NCI-H2196 (cell line): ENCODE results near the gene EXOC6.

ENCODE experiments used
- DNase-seq: peaks from one replicate; lab custom pipeline; 2025; ENCODE audit not compliant: unreplicated experiment; lab: John Stamatoyannopoulos, UW

The EXOC6 gene

DNA sequence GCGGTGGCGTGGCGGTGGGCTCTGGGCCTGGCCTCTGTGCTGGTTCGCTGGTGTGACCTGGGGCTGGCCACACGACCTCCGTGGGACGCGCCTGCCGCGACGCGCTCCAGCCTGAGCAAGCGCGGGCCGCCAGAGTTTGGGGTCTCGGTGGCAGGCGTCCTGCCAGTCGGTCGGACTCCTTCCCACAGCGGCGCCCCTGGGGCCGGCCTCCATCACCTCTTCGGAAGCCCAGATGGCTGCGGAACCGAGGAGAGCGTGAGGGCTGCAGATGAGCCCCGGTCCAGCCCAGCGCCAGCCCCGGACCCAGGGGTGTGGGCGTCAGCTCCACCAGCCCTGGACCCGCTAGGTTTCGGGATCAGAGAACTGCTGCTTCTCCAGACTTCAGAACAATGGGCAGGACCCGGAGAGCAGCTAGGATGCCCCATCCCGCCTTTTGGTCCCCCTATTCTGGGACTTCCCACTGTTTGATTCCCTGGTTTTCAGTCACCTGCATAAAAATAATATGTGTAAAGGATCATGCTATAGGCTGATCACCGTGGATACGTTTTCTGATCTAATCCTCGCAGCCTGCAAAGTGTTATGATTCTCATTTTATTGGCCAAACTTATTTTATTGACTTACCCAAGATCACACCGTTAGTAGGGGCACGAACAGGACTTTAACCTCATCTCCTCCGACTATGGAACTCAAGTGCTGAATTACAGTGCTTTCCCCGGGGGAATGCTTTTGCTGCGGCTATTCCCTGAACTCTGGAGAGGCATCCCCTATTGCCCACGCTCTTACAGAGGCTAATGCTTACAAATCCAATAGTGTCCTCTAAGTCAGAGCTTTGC is 215.0 kb downstream of the EXOC6 start:
- no peak for DNase-seq

DNA sequence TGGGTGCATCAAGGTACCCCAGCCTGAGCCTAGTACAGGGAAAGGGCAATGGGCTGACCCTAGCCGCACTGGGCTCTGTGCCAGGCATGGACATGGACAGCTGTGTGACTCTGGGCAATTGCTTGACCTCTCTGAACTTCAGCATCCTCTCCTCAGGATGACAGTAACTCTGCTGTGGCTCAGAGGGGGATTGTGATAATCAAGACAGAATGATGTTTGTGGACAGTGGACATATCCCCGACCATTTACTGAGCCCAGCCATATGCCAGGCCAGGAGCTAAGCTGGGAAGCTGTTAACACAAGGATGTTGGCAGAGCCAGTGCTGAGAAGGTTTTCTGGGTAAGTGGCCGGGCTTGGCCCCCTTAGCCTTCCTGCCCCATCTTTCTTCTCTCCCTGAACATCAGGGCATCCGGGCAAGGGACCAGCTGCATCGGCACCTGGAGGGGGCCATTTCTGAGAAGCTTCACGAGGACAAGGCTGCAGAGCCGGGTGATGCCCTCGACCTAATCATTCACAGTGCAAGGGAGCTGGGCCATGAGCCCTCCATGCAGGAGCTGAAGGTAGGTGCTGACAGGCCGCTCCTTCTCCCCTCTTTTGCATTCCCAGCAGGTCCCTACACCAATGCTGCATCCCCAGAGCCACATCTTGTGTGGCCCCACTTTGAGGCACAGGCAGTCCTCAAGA is 215.8 kb downstream of the EXOC6 start:
- DNase-seq: no peak

DNA sequence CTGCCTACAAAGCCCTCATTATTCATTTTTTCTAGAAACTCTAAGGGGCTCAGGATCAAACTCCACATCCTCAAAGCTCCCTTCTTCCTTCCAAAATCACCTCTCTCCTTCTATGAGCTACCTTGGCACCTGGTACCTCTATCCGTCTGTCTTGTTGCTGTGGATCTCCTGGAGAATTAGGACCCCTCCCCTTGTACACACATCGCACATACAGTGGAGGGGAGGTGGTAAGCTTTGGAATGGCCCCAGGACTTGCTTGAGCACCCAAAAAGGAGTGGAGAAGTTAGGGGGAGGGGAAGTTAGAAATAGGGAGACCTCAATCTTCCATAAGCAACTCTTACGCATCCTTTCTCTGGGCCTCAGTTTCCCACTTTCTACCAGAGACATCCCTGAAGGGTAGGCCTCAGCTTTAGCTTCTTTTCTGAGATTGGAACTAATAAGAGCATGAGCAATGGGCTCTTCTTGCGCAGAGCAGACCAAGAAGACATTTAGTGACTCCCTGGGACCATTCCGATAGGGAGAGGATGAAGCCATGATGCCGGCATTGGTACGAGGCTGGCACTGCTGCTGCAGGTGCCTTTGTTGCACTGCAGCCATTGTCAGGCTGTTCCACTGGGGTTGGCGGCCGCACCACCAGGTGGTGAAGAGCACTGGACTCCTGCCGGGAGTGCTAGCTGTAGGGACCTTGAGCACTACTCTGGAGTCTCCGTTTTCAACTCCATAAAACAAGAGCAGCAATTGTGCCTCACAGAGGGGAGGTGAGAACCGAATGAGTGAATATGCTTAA is 216.7 kb downstream of the EXOC6 start:
- DNase-seq: no peak

DNA sequence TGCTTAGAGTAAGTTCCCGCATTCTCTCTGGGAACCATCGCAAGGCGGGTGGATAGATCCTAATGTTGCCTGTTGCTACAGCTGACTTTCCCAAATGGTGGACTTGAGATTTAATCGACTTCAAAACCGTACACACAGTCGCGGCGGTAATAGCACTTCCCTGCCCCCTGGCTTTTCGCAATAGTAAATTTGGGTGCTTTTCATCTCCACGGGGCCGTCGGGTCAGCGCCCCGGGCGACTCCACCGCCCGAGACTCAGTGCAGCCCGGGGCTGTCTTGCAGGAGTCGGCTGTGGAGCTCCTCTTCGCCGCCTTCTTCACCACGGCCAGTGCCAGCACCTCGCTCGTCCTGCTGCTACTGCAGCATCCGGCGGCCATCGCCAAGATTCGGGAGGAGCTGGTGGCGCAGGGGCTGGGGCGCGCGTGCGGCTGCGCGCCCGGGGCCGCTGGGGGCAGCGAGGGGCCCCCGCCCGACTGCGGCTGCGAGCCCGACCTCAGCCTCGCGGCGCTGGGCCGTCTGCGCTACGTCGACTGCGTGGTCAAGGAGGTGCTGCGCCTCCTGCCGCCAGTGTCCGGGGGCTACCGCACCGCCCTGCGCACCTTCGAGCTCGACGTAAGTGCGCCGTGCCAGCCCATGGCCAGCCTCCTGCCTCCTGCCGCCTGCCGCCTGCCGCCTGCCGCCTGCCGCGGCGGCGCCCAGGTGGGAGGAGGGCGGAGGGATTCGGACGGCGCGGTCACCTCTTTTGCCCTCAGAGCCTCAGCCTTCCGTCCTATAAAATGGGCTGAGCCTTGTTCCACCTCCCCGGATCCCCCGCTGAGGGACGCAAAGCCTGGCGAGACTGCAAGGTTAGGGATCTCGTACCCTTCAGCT is 217.6 kb downstream of the EXOC6 start:
- DNase-seq: no peak

DNA sequence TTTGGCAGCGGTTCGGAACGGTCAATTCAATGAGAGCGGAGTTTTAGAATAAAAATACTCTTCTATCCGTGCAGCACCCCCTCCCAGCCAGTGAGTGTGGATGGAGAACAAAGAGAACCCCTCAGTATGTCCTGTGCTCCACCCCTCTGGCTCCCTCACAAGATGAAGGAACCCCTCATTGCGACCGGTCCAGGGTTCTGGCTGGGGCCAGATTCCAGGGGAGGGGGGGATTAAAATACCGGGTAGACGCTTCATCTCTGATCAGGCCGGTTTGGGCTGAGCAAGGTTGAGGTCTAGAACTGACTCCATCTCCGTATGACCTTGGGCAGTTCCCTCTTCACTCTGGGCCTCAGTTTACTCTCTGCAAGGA is 218.2 kb downstream of the EXOC6 start:
- DNase-seq: no peak

DNA sequence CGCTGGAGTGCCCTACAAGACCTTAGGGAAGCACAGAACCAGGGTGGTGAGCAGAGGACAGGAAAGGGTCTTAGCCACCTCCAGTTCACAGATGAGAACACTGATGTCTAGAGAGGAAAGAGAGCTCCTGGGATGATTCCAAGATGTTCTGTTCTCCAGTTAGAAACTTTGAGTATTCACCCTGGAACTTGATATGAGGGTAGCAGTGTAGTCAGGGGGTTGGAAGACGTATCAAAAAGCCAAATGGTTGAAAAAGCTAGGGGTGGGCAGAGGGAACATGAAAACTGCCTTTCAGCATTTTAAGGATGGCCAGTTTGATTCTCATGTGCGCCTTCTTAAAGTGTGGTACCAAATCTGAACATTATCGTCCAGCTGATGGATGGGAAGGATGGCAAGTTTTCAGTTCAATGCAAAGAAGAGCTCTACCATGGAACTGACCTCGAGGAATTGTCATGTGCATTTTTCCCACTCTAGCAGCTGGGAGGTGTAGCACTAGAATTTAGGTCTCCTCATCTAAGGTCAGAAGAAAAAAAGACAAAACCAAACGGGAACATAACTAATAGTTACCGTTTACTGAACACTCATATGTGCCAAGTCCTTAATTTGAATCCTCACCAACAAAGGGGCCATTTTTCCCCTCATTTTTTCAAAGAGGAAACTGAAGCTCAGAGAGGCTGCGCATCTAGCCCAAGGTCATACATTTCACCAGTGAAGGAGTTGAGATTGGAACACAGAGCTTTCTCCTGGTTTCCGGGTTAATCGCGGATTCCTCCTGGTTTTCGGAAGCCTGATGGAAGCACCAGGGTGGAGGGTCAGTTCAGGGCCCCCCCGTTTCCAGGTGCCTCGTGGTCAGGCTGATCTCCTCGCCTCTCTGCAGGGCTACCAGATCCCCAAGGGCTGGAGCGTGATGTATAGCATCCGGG is 219.4 kb downstream of the EXOC6 start:
- DNase-seq: no peak

DNA sequence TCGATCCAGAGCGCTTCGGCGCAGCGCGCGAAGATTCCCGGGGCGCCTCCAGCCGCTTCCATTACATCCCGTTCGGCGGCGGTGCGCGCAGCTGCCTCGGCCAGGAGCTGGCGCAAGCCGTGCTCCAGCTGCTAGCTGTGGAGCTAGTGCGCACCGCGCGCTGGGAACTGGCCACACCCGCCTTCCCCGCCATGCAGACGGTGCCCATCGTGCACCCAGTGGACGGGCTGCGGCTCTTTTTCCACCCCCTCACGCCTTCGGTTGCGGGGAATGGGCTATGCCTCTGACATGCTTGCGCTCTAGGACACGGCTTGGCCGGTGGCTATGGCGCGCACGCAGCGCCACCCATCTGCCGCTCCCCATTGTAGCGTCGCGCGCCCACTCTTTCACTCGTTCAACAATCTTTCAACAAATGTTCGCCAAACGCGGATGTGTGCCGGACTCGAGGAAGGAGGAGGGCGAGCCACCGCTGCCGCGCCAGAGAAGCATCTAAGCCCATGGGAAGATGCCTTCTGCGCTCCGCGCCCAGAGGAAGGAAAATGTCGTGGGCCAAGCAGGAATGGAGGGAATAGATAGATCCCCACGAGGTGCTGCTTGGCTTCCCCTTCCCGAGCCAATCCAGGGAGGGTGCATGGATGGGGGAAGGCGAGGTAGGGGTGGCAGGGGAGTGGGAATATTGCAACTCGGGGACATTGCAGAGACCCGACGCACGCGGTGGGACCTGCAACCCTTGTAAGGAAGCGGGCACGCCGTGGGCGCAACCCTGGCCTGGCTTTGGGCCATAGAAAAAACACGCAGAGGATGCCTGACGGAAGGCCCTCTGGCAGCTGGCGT is 220.3 kb downstream of the EXOC6 start:
- peak; percentile 15 for DNase-seq

DNA sequence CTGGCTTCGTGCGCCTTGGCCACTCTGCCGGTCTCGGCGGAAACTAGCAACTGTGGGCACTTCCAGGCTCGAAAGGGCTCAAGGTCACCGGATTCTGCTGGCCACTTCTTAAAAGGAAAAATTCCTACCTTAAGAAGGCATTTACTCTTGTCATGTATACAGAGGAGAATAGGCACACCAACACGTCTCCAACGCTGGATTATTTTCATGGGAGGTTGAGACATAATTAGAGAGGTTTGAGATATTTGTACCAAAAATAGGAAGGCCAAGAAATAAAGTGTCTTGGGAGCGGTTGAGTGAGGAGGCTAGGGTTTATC is 220.9 kb downstream of the EXOC6 start:
- no peak for DNase-seq

DNA sequence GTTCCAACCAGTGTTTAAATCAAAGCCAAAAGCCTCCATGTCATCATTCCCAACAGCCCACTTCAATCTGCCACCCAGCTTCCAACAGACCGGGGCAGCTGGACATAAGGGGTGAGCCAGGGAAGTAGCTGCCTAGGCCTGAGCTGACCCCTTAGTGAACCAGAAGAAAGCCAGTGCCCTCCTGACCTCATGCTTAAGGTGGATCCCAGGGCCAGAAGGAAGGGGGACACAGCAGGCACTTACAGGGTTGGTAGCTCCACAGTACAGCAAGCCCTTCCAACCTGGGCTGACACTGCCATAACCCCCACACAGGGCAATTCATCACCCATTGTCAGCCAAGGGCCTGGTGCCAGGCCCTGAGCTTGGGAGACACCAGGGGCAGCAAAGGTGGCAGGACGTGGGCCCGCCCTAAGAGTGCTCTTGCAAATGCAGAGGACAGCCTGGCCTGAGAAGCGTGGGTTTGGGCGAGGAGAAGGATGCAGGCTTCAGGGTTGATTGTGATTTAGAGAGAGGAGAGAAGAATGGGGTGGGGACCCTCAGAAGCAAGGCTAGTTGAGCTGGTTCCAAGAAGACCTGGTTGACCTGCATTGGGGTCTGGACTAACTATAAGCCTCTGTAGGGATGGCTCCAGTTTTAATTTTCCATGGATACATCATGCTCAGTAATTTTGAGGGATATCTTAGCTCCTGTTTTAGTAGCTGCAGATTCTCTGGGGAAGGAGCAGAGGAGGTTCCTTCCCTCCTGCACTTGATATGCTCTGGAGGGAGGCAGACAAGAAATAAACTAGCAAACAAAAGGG is 222.3 kb downstream of the EXOC6 start:
- no peak for DNase-seq

DNA sequence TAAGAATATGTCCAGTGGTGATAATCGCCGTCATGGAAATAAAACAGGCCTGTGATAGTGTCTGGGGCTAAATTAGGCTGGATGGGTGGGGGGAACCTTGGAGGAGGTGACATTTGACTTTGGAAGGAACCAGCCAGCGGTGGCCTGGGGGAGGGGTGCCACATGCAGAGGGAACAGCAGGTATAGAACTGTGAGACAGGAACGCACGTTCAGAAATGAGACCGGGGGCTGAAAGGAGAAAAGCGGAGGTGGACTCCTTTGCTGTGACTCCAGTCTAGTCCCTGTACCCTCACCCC is 222.8 kb downstream of the EXOC6 start:
- DNase-seq: no peak

DNA sequence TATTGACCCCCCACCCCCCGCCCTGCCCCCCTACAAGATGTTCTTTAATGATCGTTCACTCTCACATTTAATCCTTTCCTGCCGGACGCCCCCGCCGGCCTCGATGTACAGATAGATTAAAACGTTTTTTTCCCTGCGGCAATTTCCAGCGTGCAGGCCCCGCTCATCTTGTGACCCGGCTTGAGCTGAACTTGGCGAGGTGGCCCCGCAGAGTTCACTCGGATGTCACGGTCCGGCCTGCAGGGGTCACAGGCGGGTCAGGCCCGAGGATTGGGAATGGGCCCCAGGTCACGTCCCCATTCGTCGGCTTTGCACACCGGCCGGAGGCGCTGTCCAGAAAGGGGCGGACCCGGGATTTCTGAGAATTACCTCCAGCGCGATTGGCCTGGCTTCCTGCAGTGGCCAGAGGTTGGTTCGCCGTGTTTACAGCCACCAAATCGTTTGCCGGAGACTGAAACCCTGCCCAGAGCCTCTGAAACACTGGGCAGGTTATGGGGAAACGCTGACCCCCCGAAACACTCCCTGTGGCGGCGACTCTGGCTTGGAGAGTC is 223.4 kb downstream of the EXOC6 start:
- peak; percentile 30 for DNase-seq

DNA sequence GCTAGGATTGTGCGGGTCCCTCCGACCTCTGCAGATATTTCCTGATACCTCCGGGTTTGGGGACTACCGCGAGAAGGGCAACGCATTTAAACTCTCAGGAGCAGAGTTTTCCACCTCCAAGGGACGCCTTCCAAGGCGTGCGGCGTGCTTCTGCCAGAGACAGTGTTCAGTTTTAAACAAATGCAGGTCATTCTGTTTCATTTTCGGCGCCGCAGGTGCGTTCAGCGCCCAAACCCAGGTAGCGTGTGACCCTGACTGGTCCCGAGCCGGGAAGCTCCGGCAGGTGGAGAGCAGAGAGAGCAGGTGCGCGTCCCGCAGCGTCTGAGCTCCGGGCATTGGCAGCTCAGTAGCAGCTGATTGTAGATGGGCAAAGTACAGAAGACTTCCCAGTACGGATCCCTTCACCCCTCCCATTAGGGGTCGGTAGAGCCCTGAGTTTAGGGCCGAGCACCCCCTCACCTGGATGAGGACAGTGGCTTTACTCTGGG is 223.9 kb downstream of the EXOC6 start:
- DNase-seq: no peak

DNA sequence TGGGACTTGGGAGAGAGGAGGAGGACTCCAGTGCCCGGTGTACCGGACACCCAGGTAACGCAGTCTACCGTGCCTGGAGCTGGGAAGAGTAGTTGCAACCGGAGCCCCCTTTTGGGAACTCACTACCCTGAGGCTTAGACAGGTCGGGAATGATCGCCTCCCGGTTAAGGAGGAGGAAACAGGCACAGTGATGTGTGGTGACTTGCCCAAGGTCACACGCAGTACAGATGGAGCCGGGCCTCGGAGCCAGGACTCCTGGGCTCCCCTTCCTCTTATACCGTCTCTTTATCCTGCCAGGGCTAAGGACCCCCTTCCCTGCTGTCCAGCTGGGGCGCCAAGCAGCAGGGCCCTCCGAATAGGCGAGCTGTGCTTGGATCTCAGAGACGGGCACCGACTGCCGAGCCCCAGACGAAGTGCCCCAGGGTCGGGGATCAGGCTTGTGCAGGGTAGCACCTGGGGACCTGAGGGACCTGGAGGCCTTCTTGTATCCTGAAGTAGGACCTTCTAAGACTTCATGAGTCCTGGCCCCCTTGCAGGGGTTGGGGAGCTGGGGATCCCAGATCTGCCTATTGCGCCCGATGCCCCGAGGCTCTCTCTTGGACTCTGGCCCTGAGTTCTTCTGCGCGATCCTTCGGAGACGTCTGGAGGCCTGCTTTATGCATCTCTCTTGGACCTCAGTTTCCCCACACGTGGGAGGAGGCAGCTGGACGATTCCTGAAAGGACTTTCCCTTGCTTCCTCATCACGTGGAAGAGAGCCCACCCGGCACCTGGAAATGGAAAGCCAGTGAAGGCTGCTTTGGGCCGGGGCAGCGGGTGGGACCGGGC is 224.6 kb downstream of the EXOC6 start:
- no peak for DNase-seq

DNA sequence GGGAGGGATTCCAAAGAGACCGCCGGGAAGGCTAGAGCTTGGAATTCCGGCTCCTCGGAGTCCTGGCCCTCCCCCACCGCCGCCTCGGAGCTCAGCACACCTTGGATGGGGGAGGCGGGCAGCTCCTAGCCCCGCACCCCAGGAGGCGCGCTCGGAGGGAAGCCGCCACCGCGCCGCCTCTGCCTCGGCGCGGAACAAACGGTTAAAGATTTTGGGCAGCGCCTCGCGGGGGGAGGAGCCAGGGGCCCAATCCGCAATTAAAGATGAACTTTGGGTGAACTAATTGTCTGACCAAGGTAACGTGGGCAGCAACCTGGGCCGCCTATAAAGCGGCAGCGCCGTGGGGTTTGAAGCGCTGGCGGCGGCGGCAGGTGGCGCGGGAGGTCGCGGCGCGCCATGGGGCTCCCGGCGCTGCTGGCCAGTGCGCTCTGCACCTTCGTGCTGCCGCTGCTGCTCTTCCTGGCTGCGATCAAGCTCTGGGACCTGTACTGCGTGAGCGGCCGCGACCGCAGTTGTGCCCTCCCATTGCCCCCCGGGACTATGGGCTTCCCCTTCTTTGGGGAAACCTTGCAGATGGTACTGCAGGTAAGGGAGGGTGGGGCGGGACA is 225.3 kb downstream of the EXOC6 start, which contains the start of gene CYP26A1:
Gene CYP26A1, plus strand, starts transcription at position 355 of the 608 bp plus-strand sequence. Its CDS starts 42 bp downstream, at position 397.
- DNase-seq: no peak

DNA sequence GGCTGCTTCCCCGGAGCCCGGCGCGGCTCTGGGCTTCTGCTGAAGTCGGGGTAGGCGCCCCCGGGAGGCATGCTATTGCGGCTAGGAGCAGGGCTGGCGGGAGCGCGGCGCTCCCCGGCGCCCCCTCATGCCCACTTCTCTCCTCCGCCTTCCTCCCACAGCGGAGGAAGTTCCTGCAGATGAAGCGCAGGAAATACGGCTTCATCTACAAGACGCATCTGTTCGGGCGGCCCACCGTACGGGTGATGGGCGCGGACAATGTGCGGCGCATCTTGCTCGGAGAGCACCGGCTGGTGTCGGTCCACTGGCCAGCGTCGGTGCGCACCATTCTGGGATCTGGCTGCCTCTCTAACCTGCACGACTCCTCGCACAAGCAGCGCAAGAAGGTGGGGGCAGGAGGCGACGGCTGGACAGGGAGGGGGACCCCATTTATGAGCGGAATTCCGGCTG is 225.9 kb downstream of the EXOC6 start:
- no peak for DNase-seq

DNA sequence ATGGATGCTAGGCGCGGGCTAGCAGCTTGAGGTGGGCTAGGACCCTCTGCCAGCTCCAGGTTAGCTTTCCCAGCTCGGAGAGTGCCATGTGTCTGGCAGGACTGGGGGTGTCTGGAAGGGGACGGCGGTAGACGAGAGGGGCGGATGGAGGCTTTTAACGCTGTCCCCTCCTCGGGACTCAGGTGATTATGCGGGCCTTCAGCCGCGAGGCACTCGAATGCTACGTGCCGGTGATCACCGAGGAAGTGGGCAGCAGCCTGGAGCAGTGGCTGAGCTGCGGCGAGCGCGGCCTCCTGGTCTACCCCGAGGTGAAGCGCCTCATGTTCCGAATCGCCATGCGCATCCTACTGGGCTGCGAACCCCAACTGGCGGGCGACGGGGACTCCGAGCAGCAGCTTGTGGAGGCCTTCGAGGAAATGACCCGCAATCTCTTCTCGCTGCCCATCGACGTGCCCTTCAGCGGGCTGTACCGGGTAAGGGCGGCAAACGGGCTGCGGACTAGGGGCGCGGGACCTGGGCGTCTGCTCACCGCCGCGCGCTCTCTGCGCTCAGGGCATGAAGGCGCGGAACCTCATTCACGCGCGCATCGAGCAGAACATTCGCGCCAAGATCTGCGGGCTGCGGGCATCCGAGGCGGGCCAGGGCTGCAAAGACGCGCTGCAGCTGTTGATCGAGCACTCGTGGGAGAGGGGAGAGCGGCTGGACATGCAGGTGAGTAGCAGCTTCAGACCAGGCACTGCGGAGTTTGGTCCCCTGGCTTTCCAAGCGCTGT is 226.5 kb downstream of the EXOC6 start:
- no peak for DNase-seq
